ENCODE data around the gene MUC5B.

GRCh38 chr11:1292018-1292643, 69.3 kb downstream of the MUC5B start:
- TF ChIP-seq TAF1 (IDR thresholded peaks at IDR 0.05; ENCODE audit: borderline replicate concordance, low read depth, low read length) (no peak), POLR2A (IDR thresholded peaks at IDR 0.05; ENCODE audit: low read depth, low read length) (no peak), POLR2AphosphoS5 (IDR thresholded peaks at IDR 0.05; ENCODE audit: low read depth, low read length) (no peak)
